Measurements from ENCODE around the gene CPT2. TPM values are rescaled to one million over a fixed set of nuclear protein-coding genes. Genes with fewer than 3 reads are reported as not detected.

Gene CPT2
- total and polyA plus RNA-seq, 2 of the 13 experiments (the other 11 are each of a cell fraction or from before 2014, with no cell fraction given): 12.6 to 14.6 TPM

DNA sequence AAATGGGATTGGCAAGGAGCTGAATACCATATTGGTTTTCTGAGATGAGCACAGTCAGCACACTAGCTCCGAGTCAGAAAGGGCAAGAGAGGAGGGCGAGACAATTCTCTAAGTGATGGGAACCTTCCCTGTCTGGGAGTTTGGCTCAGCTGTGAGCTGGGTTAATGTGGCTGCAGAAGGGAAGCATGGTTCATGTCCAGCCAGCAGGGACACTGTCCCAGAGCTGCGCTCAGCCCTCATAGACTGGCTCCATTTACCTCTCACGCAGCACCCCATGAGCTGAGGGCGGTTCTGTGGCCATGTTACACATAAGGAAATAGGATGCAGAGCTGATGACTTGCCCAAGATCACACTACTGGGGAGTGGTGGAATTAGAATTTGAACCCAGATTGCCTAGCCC is 15.7 kb upstream of the CPT2 start:
- H3K4me1 ChIP-seq (ENCODE audit: insufficient read depth, low read length): peaks cover 90% of the 10 kb centered on the region
- H3K27ac ChIP-seq (ENCODE audit: extremely low read length, insufficient read depth, low read length): no peak overlapping the region
- in situ Hi-C loops (cut with HindIII; ENCODE audit: extremely low pct_ligation_motif_present, low pct_unique_long_range_greater_than_20kb): loop anchor here (5.0 to 10.0 kb wide), 3 partner anchors 54 to 476 kb away; partner anchors contain the start of gene ECHDC2
- ATAC-seq (no peak), FAIRE-seq (no peak), DNase-seq (ENCODE audit: low spot score) (no peak)
- H3K9ac ChIP-seq (ENCODE audit: insufficient read depth, low read depth, low read length): no peak overlapping the region
- H3K4me3 ChIP-seq (replicated peaks in 1 of 3; ENCODE audit: insufficient read depth in 1 of 3, low read depth in 2 of 3, low read length in 3 of 3): no peak overlapping the region
- ChIA-PET CTCF (ENCODE audit: low intra/inter-chr PET ratio, low total read pairs) (no interaction called here), POLR2A (interaction anchor here (0.6 to 4.9 kb wide), 4 partner anchors 15 to 628 kb away, joined by 3 to 37 read pairs (median 4); partner anchors contain the start of gene TUT4)
- H3K27me3 ChIP-seq (ENCODE audit: control insufficient read depth in 1 of 2, insufficient read depth in 2 of 2, low read length in 2 of 2): peaks cover 0 to 4% of the 10 kb centered on the region in 2 experiments; a peak in 1 of 5 replicates
- H3K79me2 ChIP-seq (ENCODE audit: insufficient read depth, low read length): no peaks in the 10 kb centered on the region
- BruUV-seq (replicated peaks): no TSS peak
- no peak overlapping the region for H3K4me2 ChIP-seq (ENCODE audit: low read depth, low read length)
- H3K36me3 ChIP-seq (replicated peaks in 1 of 2; ENCODE audit: control insufficient read depth in 1 of 2, insufficient read depth in 2 of 2, low read length in 2 of 2): no peaks in the 10 kb centered on the region
- H3K9me3 ChIP-seq (ENCODE audit: low read length): no peaks in the 10 kb centered on the region
- H4K20me1 ChIP-seq (ENCODE audit: insufficient read depth, low read length): no peaks in the 10 kb centered on the region
- 100% methylated on average over 4 of the region's 5 CpGs for WGBS (ENCODE audit: low lambda C conversion rate)
- intact Hi-C loops (cut with micrococcal nuclease; ENCODE audit: unreplicated experiment): loop anchor here (5.0 to 10.0 kb wide), 4 partner anchors 59 to 479 kb away; partner anchors contain the start of gene ECHDC2
- no peak overlapping the region for H2AFZ ChIP-seq (ENCODE audit: low read length)
- no peak for TF ChIP-seq ZNF510 (CRISPR knock-in tag; IDR thresholded peaks at IDR 0.05; ENCODE audit: low read depth)
- no peak for TF ChIP-seq ZNF383 (CRISPR knock-in tag; IDR thresholded peaks at IDR 0.05; ENCODE audit: borderline replicate concordance)
- TF ChIP-seq, protein P1, sequence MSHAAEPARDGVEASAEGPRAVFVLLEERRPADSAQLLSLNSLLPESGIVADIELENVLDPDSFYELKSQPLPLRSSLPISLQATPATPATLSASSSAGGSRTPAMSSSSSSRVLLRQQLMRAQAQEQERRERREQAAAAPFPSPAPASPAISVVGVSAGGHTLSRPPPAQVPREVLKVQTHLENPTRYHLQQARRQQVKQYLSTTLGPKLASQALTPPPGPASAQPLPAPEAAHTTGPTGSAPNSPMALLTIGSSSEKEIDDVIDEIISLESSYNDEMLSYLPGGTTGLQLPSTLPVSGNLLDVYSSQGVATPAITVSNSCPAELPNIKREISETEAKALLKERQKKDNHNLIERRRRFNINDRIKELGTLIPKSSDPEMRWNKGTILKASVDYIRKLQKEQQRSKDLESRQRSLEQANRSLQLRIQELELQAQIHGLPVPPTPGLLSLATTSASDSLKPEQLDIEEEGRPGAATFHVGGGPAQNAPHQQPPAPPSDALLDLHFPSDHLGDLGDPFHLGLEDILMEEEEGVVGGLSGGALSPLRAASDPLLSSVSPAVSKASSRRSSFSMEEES (CRISPR knock-in tag; IDR thresholded peaks at IDR 0.05): no peak
- TF ChIP-seq, protein P2, sequence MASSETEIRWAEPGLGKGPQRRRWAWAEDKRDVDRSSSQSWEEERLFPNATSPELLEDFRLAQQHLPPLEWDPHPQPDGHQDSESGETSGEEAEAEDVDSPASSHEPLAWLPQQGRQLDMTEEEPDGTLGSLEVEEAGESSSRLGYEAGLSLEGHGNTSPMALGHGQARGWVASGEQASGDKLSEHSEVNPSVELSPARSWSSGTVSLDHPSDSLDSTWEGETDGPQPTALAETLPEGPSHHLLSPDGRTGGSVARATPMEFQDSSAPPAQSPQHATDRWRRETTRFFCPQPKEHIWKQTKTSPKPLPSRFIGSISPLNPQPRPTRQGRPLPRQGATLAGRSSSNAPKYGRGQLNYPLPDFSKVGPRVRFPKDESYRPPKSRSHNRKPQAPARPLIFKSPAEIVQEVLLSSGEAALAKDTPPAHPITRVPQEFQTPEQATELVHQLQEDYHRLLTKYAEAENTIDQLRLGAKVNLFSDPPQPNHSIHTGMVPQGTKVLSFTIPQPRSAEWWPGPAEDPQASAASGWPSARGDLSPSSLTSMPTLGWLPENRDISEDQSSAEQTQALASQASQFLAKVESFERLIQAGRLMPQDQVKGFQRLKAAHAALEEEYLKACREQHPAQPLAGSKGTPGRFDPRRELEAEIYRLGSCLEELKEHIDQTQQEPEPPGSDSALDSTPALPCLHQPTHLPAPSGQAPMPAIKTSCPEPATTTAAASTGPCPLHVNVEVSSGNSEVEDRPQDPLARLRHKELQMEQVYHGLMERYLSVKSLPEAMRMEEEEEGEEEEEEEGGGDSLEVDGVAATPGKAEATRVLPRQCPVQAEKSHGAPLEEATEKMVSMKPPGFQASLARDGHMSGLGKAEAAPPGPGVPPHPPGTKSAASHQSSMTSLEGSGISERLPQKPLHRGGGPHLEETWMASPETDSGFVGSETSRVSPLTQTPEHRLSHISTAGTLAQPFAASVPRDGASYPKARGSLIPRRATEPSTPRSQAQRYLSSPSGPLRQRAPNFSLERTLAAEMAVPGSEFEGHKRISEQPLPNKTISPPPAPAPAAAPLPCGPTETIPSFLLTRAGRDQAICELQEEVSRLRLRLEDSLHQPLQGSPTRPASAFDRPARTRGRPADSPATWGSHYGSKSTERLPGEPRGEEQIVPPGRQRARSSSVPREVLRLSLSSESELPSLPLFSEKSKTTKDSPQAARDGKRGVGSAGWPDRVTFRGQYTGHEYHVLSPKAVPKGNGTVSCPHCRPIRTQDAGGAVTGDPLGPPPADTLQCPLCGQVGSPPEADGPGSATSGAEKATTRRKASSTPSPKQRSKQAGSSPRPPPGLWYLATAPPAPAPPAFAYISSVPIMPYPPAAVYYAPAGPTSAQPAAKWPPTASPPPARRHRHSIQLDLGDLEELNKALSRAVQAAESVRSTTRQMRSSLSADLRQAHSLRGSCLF (CRISPR knock-in tag; IDR thresholded peaks at IDR 0.05; ENCODE audit: borderline replicate concordance): no peak
- no peak for TF ChIP-seq KDM5B (CRISPR knock-in tag; IDR thresholded peaks at IDR 0.05; ENCODE audit: borderline replicate concordance)
- TF ChIP-seq ZNF629 (CRISPR knock-in tag; conservative IDR thresholded peaks at IDR 0.05): peak; percentile 57; the same call in 1 of the 2 replicates
- TF ChIP-seq, protein P3, sequence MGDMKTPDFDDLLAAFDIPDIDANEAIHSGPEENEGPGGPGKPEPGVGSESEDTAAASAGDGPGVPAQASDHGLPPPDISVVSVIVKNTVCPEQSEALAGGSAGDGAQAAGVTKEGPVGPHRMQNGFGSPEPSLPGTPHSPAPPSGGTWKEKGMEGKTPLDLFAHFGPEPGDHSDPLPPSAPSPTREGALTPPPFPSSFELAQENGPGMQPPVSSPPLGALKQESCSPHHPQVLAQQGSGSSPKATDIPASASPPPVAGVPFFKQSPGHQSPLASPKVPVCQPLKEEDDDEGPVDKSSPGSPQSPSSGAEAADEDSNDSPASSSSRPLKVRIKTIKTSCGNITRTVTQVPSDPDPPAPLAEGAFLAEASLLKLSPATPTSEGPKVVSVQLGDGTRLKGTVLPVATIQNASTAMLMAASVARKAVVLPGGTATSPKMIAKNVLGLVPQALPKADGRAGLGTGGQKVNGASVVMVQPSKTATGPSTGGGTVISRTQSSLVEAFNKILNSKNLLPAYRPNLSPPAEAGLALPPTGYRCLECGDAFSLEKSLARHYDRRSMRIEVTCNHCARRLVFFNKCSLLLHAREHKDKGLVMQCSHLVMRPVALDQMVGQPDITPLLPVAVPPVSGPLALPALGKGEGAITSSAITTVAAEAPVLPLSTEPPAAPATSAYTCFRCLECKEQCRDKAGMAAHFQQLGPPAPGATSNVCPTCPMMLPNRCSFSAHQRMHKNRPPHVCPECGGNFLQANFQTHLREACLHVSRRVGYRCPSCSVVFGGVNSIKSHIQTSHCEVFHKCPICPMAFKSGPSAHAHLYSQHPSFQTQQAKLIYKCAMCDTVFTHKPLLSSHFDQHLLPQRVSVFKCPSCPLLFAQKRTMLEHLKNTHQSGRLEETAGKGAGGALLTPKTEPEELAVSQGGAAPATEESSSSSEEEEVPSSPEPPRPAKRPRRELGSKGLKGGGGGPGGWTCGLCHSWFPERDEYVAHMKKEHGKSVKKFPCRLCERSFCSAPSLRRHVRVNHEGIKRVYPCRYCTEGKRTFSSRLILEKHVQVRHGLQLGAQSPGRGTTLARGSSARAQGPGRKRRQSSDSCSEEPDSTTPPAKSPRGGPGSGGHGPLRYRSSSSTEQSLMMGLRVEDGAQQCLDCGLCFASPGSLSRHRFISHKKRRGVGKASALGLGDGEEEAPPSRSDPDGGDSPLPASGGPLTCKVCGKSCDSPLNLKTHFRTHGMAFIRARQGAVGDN (CRISPR knock-in tag; IDR thresholded peaks at IDR 0.05): 0 out of 2 replicates have a peak, but pooled peaks have one; percentile 6
- TF ChIP-seq ZNF354B (CRISPR knock-in tag; IDR thresholded peaks at IDR 0.05): no peak
- no peak for TF ChIP-seq HOXA7 (CRISPR knock-in tag; IDR thresholded peaks at IDR 0.05)
- no peak for TF ChIP-seq KDM6A (CRISPR knock-in tag; IDR thresholded peaks at IDR 0.05; ENCODE audit: low read depth)
- TF ChIP-seq, protein P4, sequence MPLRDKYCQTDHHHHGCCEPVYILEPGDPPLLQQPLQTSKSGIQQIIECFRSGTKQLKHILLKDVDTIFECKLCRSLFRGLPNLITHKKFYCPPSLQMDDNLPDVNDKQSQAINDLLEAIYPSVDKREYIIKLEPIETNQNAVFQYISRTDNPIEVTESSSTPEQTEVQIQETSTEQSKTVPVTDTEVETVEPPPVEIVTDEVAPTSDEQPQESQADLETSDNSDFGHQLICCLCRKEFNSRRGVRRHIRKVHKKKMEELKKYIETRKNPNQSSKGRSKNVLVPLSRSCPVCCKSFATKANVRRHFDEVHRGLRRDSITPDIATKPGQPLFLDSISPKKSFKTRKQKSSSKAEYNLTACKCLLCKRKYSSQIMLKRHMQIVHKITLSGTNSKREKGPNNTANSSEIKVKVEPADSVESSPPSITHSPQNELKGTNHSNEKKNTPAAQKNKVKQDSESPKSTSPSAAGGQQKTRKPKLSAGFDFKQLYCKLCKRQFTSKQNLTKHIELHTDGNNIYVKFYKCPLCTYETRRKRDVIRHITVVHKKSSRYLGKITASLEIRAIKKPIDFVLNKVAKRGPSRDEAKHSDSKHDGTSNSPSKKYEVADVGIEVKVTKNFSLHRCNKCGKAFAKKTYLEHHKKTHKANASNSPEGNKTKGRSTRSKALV (CRISPR knock-in tag; IDR thresholded peaks at IDR 0.05): no peak
- no peak for TF ChIP-seq EZH2 (conservative IDR thresholded peaks at IDR 0.05; ENCODE audit: low read depth, low read length)
